Activated CD4-positive, alpha-beta T cell treated with anti-CD3 and anti-CD28 coated beads, Interleukin-2, amount 10 ng/mL, durations not matched to agents 7 days and 5 days (primary cell): ENCODE results near the gene ANKS1A. TPM values are rescaled to one million over a fixed set of nuclear protein-coding genes. Genes with fewer than 3 reads are reported as not detected.

Experiments used
- CTCF ChIA-PET: fragments of 350-600 bp; sonication (Branson Sonifier 250); formaldehyde crosslinking; loops from one replicate; lab custom pipeline; 2021; ENCODE audit warnings: antibody characterized with exemption; lab: Charles Lee
- POLR2A ChIA-PET: fragments of 350-600 bp; sonication (Branson Sonifier 250); formaldehyde crosslinking; loops from one replicate; lab custom pipeline; 2021; ENCODE audit warnings: antibody characterized with exemption; lab: Charles Lee
- DNase-seq: peaks from one replicate; pipeline ENCODE4 v3.0.0-alpha.2; 2020
- H3K27ac Mint-ChIP-seq: one replicate; pipeline ENCODE4 v1.8.0; 2021; ENCODE audit warnings: mild to moderate bottlenecking, moderate library complexity, mixed read lengths
- H3K27me3 Mint-ChIP-seq: one replicate; pipeline ENCODE4 v1.8.0; 2021; ENCODE audit warnings: mixed read lengths
- H3K36me3 Mint-ChIP-seq: one replicate; pipeline ENCODE4 v1.8.0; 2021; ENCODE audit warnings: low read depth, mixed read lengths
- H3K4me1 Mint-ChIP-seq: one replicate; pipeline ENCODE4 v1.8.0; 2021; ENCODE audit warnings: mixed read lengths
- H3K4me3 Mint-ChIP-seq: one replicate; pipeline ENCODE4 v1.8.0; 2021; ENCODE audit warnings: mild to moderate bottlenecking, moderate library complexity, mixed read lengths
- H3K9me3 Mint-ChIP-seq: one replicate; pipeline ENCODE4 v1.8.0; 2021; ENCODE audit warnings: mixed read lengths
- total RNA-seq, 2 experiments: library from RNA; stranded (reverse); gene quantifications; one replicate each; pipeline ENCODE4 v1.2.3, GENCODE V29; 2021

Gene ANKS1A
- total RNA-seq, 2 experiments from 2014 or later = 8.4 to 8.8 TPM

GRCh38 chr6:34973547-34974248 is 84.6 kb downstream of the ANKS1A start:
- CTCF ChIA-PET = interaction anchor here (0.7 to 0.8 kb wide), 2 partner anchors 54 to 175 kb away, joined by 3 to 4 read pairs; no protein-coding TSS in a partner anchor
- POLR2A ChIA-PET = no interaction called here
- no peaks in the 10 kb centered on the region for H3K9me3 Mint-ChIP-seq
- no peak overlapping the region for H3K27ac Mint-ChIP-seq
- no peaks in the 10 kb centered on the region for H3K27me3 Mint-ChIP-seq
- peaks cover 2% of the 10 kb centered on the region for H3K36me3 Mint-ChIP-seq
- peaks cover 5% of the 10 kb centered on the region for H3K4me1 Mint-ChIP-seq
- H3K4me3 Mint-ChIP-seq = no peak overlapping the region
- DNase-seq = no peak

GRCh38 chr6:34974249-34974642 is 85.2 kb downstream of the ANKS1A start:
- no peak overlapping the region for H3K27ac Mint-ChIP-seq
- no peaks in the 10 kb centered on the region for H3K27me3 Mint-ChIP-seq
- H3K36me3 Mint-ChIP-seq = peaks cover 2% of the 10 kb centered on the region
- no peaks in the 10 kb centered on the region for H3K9me3 Mint-ChIP-seq
- DNase-seq = no peak
- ChIA-PET POLR2A (no interaction called here), CTCF (no interaction called here)
- peaks cover 5% of the 10 kb centered on the region for H3K4me1 Mint-ChIP-seq
- H3K4me3 Mint-ChIP-seq = no peak overlapping the region

- DNase-seq = no peak
- H3K27me3 Mint-ChIP-seq = no peaks in the 10 kb centered on the region
- no peak overlapping the region for H3K27ac Mint-ChIP-seq
- ChIA-PET POLR2A (interaction anchor here (0.6 kb wide), 1 partner anchor 819 kb away, joined by 3 read pairs; no protein-coding TSS in a partner anchor), CTCF (interaction anchor here (0.6 kb wide), 1 partner anchor 87 kb away, joined by 4 read pairs; the partner anchor contains the start of gene ANKS1A)
- no peaks in the 10 kb centered on the region for H3K4me1 Mint-ChIP-seq
- H3K36me3 Mint-ChIP-seq = no peaks in the 10 kb centered on the region
- H3K4me3 Mint-ChIP-seq = no peak overlapping the region
- no peaks in the 10 kb centered on the region for H3K9me3 Mint-ChIP-seq
Observed at GRCh38 chr6:34976239-34976638, 87.2 kb downstream of the ANKS1A start.

DNA sequence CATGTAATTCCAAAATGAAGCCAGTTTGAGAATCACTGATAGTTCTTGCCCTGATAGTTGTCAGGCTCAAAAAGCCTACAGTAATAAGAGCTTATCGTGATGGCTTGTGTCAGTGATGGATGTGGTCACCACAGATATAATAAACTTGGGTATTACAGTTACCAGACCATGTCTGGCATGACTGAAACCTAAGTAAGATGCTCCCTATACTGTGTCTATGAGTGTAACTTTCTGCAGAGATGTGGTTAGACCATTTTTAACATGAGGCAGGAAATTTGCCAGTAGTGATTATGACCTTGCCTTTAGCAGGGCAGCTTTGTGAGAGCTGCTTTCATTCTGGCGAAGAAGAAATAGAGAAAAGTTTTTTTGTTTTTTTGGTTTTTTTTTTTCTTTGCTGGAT is 90.2 kb downstream of the ANKS1A start:
- Mint-ChIP-seq H3K27ac (no peak overlapping the region), H3K9me3 (no peaks in the 10 kb centered on the region), H3K4me3 (no peak overlapping the region), H3K4me1 (no peaks in the 10 kb centered on the region), H3K27me3 (no peaks in the 10 kb centered on the region), H3K36me3 (peaks cover 1% of the 10 kb centered on the region)
- CTCF ChIA-PET = interaction anchor here (0.9 to 2.3 kb wide), 2 partner anchors 9 to 160 kb away, joined by 3 to 11 read pairs; no protein-coding TSS in a partner anchor
- POLR2A ChIA-PET = no interaction called here
- DNase-seq = no peak

GRCh38 chr6:34979994-34980393 is 90.9 kb downstream of the ANKS1A start:
- Mint-ChIP-seq H3K36me3 (peaks cover 1% of the 10 kb centered on the region), H3K27me3 (no peaks in the 10 kb centered on the region), H3K4me1 (no peaks in the 10 kb centered on the region), H3K9me3 (no peaks in the 10 kb centered on the region), H3K27ac (no peak overlapping the region), H3K4me3 (no peak overlapping the region)
- DNase-seq = no peak
- POLR2A ChIA-PET = no interaction called here
- CTCF ChIA-PET = interaction anchor here (0.9 to 2.3 kb wide), 2 partner anchors 10 to 159 kb away, joined by 3 to 11 read pairs; no protein-coding TSS in a partner anchor

- Mint-ChIP-seq H3K4me3 (no peak overlapping the region), H3K27me3 (no peaks in the 10 kb centered on the region), H3K9me3 (no peaks in the 10 kb centered on the region), H3K4me1 (no peaks in the 10 kb centered on the region), H3K36me3 (peaks cover 1% of the 10 kb centered on the region), H3K27ac (no peak overlapping the region)
- POLR2A ChIA-PET = no interaction called here
- DNase-seq = no peak
- CTCF ChIA-PET = no interaction called here
Observed at GRCh38 chr6:34981366-34981765, 92.3 kb downstream of the ANKS1A start.

DNA sequence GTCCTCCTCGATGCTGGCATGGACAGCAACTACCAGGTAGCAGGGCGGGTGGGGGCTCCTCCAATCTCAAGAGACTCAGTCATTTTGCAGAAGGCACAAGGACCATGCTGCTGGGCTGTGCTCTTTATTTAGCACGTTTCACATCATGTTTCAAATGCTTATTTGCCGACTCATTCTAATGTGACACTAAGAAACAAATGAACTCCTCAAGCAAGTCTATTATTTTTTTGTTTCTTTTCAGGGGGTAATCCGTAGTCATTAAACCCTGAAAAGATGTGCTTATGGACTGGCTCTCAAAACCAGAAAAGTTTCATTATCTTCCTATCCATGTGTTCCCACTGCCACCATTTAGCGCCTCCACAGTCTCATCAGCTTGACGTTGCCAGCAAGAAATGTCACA is 92.9 kb downstream of the ANKS1A start:
- Mint-ChIP-seq H3K9me3 (no peaks in the 10 kb centered on the region), H3K27ac (no peak overlapping the region), H3K4me1 (no peaks in the 10 kb centered on the region), H3K36me3 (peaks cover 1% of the 10 kb centered on the region), H3K27me3 (no peaks in the 10 kb centered on the region), H3K4me3 (no peak overlapping the region)
- DNase-seq = no peak
- ChIA-PET POLR2A (no interaction called here), CTCF (interaction anchor here (0.5 kb wide), 1 partner anchor 113 kb away, joined by 4 read pairs; no protein-coding TSS in a partner anchor)

- CTCF ChIA-PET = interaction anchor here (0.5 kb wide), 1 partner anchor 114 kb away, joined by 4 read pairs; no protein-coding TSS in a partner anchor
- DNase-seq = no peak
- Mint-ChIP-seq H3K4me3 (no peak overlapping the region), H3K9me3 (no peaks in the 10 kb centered on the region), H3K36me3 (peaks cover 1% of the 10 kb centered on the region), H3K27ac (no peak overlapping the region), H3K4me1 (no peaks in the 10 kb centered on the region), H3K27me3 (no peaks in the 10 kb centered on the region)
- POLR2A ChIA-PET = no interaction called here
Observed at GRCh38 chr6:34982424-34982852, 93.4 kb downstream of the ANKS1A start.

DNA sequence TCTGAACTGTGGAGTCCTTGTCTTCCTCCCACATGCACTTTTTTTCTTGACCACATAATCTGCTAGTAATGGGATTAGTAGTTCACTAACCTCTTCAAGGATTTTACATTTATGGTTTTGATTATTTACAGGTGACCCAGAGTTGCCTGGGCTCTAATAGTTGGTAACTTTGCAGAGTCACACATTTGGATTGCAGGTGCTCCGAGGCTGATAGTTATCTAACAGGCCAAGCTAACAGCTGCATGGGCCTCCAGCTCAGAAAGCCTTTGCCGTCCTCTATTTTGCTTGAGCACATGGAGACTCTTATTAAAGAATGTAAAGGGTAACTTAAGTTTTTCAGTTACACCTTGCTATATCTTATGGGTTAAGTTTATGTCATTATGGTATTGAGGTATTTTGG is 95.4 kb downstream of the ANKS1A start:
- ChIA-PET CTCF (interaction anchor here (1.3 to 1.5 kb wide), 4 partner anchors 13 to 256 kb away, joined by 3 to 5 read pairs (median 4); partner anchors contain the start of gene TCP11), POLR2A (no interaction called here)
- Mint-ChIP-seq H3K9me3 (no peaks in the 10 kb centered on the region), H3K4me1 (no peaks in the 10 kb centered on the region), H3K27me3 (no peaks in the 10 kb centered on the region), H3K27ac (no peak overlapping the region), H3K36me3 (peaks cover 1% of the 10 kb centered on the region), H3K4me3 (no peak overlapping the region)
- DNase-seq = no peak

GRCh38 chr6:34985236-34985635 is 96.2 kb downstream of the ANKS1A start:
- DNase-seq = no peak
- ChIA-PET CTCF (interaction anchor here (1.3 to 1.5 kb wide), 2 partner anchors 13 to 155 kb away, joined by 3 to 4 read pairs; partner anchors contain the start of gene TCP11), POLR2A (no interaction called here)
- no peaks in the 10 kb centered on the region for H3K4me1 Mint-ChIP-seq
- no peaks in the 10 kb centered on the region for H3K9me3 Mint-ChIP-seq
- H3K27me3 Mint-ChIP-seq = no peaks in the 10 kb centered on the region
- peaks cover 4% of the 10 kb centered on the region for H3K36me3 Mint-ChIP-seq
- H3K27ac Mint-ChIP-seq = no peak overlapping the region
- no peak overlapping the region for H3K4me3 Mint-ChIP-seq

DNA sequence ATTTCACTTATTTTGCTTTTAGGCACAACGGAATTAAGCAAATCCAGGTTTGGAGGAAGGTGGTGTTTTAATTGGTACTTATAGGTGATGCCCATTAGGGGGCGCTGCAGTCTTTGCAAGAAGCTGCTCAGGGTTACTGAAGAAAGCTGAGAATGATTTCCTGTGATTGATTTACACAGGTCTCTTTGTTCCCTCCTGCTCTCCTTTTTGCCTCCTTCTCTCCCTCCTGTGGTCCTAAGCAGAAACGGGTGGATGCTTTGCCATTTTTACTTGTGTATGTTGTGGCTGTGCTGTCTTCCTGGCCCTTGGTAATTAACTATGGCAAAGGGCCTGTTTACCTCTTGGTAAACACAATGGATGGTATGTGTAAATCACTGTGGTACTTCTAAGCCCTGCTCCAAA is 97.8 kb downstream of the ANKS1A start:
- no peaks in the 10 kb centered on the region for H3K9me3 Mint-ChIP-seq
- H3K36me3 Mint-ChIP-seq = peaks cover 4% of the 10 kb centered on the region
- ChIA-PET CTCF (interaction anchor here (0.6 to 2.7 kb wide), 10 partner anchors 9 to 553 kb away, joined by 3 to 9 read pairs (median 3); no protein-coding TSS in a partner anchor), POLR2A (interaction anchor here (0.5 kb wide), 1 partner anchor 211 kb away, joined by 4 read pairs; no protein-coding TSS in a partner anchor)
- no peaks in the 10 kb centered on the region for H3K4me1 Mint-ChIP-seq
- DNase-seq = peak; percentile 79
- H3K27me3 Mint-ChIP-seq = no peaks in the 10 kb centered on the region
- no peak overlapping the region for H3K27ac Mint-ChIP-seq
- no peak overlapping the region for H3K4me3 Mint-ChIP-seq

GRCh38 chr6:34987506-34987905 is 98.5 kb downstream of the ANKS1A start:
- no peaks in the 10 kb centered on the region for H3K4me1 Mint-ChIP-seq
- no peak overlapping the region for H3K27ac Mint-ChIP-seq
- CTCF ChIA-PET = interaction anchor here (0.9 to 2.7 kb wide), 6 partner anchors 8 to 253 kb away, joined by 3 to 9 read pairs (median 4); no protein-coding TSS in a partner anchor
- no peak overlapping the region for H3K4me3 Mint-ChIP-seq
- H3K36me3 Mint-ChIP-seq = peaks cover 2% of the 10 kb centered on the region
- DNase-seq = no peak
- POLR2A ChIA-PET = no interaction called here
- no peaks in the 10 kb centered on the region for H3K27me3 Mint-ChIP-seq
- no peaks in the 10 kb centered on the region for H3K9me3 Mint-ChIP-seq

GRCh38 chr6:34990971-34991560 is 102.0 kb downstream of the ANKS1A start:
- CTCF ChIA-PET = interaction anchor here (1.1 kb wide), 1 partner anchor 10 kb away, joined by 4 read pairs; no protein-coding TSS in a partner anchor

More at GRCh38 chr6:34990971-34991560, 102.0 kb downstream of the ANKS1A start:
- POLR2A ChIA-PET = no interaction called here
- H3K36me3 Mint-ChIP-seq = peaks cover 6% of the 10 kb centered on the region
- no peaks in the 10 kb centered on the region for H3K4me1 Mint-ChIP-seq
- no peak for DNase-seq
- no peak overlapping the region for H3K27ac Mint-ChIP-seq
- H3K27me3 Mint-ChIP-seq = no peaks in the 10 kb centered on the region
- H3K4me3 Mint-ChIP-seq = no peak overlapping the region
- H3K9me3 Mint-ChIP-seq = no peaks in the 10 kb centered on the region
